ENCODE data around the gene GSK3B. TPM values are rescaled to one million over a fixed set of nuclear protein-coding genes. Genes with fewer than 3 reads are reported as not detected.
A peak's percentile ranks its signal among the peaks of the same experiment; 100 is the strongest.
"Not testable (repeated sequence)": the region's sequence is repeated elsewhere in the genome, so short reads cannot be mapped to it uniquely, and the experiment has no call there.

Gene GSK3B
- total RNA-seq, 3 donors from 2014 or later, result 28.3 to 29.2 (median 28.5) TPM

DNA sequence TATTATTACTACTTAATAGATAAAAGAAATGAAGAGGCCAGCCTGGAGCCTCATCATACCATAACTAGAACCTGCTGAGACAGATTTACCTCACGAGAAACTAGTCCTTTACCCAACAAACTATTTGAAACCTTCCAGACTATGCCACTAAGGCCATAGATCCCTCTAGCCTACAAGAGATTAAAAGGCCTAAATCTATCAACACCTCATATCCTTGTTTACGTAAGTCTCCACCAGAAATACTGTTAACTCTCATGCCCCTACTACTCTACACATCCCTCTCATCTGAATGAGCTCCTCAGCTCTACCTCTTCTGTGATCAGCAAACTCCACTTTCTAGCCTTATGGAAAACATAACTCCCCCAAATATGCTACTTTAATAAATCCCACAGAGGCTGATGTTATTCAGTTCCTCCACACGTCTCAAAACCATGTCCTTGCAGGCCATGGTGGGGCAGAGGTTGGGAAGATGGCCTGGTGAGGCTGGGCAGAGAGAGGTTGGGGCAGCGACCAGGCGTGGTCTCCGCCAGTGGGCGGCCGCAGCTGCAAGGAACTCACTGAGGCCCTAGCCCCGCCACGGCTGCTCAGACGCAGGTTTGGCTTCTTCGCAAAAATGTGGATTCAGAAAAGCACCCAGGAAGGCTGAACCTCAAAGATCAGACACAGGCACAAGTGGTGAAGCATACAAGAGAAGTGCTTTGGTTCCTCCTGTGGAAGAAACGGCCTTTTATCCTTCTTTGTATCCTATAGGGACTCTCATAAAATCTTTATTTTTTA, 65.8 kb downstream of the GSK3B start:
- H3K4me3 Mint-ChIP-seq, result no peak overlapping the region
- H3K4me1 Mint-ChIP-seq (ENCODE audit: low read depth), result peaks cover 60% of the 10 kb centered on the region
- ATAC-seq, result no peak
- DNase-seq, result no peak
- H3K9me3 Mint-ChIP-seq, result peaks cover under 1% of the 10 kb centered on the region
- H3K36me3 Mint-ChIP-seq (ENCODE audit: insufficient read depth), result peaks cover 2% of the 10 kb centered on the region
- no peaks in the 10 kb centered on the region for H3K27me3 Mint-ChIP-seq (ENCODE audit: low read depth)

DNA sequence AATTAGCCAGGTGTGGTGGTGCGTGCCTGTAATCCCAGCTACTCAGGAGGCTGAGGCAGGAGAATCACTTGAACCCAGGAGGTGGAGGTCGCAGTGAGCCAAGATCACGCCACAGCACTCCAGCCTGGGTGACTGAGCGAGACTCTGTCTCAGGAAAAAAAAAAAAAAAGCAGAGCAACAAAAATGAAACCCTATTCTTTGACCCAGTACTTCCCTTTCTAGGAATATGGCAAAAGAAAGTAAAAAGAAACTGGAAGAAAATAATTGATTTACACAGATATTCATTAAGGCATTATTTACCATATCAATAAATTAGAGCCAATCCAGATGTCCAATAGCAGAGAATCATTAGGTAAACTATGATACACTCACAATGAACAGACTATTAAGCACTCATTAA, 67.0 kb downstream of the GSK3B start:
- H3K27me3 Mint-ChIP-seq (ENCODE audit: low read depth), result no peaks in the 10 kb centered on the region
- peaks cover 2% of the 10 kb centered on the region for H3K36me3 Mint-ChIP-seq (ENCODE audit: insufficient read depth)
- no peak overlapping the region for H3K4me3 Mint-ChIP-seq
- no peaks in the 10 kb centered on the region for H3K9me3 Mint-ChIP-seq
- DNase-seq, result no peak
- ATAC-seq, result no peak
- H3K4me1 Mint-ChIP-seq (ENCODE audit: low read depth), result peaks cover 65% of the 10 kb centered on the region

DNA sequence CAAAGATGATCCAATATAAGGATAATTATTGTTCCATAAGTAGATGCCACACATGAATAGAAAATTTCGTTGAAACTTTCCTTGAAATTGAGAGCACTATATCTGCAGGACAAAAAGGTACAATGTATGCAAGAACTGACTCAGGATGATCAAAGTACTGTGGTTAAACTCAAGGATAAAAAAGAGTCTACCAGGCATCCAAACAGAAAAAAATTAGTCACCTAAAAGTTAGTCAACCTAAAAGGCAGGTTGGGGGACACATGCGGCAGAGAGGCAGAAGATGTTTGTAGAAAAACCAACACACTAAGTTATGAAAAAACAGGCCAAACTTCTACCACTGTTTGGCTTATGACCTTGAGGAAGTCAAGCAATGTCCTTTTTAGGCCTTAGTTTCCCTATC, 68.7 kb downstream of the GSK3B start:
- peaks cover 4% of the 10 kb centered on the region for H3K36me3 Mint-ChIP-seq (ENCODE audit: insufficient read depth)
- H3K4me3 Mint-ChIP-seq, result no peak overlapping the region
- peak; percentile 89 for ATAC-seq
- DNase-seq, result no peak
- H3K4me1 Mint-ChIP-seq (ENCODE audit: low read depth), result peaks cover 70% of the 10 kb centered on the region
- H3K27me3 Mint-ChIP-seq (ENCODE audit: low read depth), result no peaks in the 10 kb centered on the region
- H3K9me3 Mint-ChIP-seq, result no peaks in the 10 kb centered on the region

DNA sequence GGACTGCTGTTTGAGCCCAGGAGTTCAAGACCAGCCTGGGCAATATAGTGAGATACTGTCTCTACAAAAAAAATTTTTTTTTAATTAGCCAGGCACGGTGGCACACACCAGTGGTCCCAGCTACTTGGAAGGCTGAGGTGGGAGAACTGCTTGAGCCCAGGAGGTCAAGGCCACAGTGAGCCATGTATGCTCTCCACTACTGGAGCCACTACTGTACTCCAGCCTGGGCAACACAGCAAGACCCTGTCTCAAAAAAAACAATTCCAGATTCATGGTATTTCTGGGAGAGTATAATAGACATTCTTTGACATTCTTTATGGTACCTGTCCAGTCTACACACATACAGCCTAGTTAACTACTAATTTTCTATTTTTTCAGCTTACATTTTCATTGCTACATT, 70.1 kb downstream of the GSK3B start:
- Mint-ChIP-seq H3K4me3 (no peak overlapping the region), H3K36me3 (ENCODE audit: insufficient read depth) (peaks cover 11% of the 10 kb centered on the region), H3K9me3 (no peaks in the 10 kb centered on the region), H3K27me3 (ENCODE audit: low read depth) (no peaks in the 10 kb centered on the region), H3K4me1 (ENCODE audit: low read depth) (peaks cover 68% of the 10 kb centered on the region)
- ATAC-seq (no peak), DNase-seq (no peak)

DNA sequence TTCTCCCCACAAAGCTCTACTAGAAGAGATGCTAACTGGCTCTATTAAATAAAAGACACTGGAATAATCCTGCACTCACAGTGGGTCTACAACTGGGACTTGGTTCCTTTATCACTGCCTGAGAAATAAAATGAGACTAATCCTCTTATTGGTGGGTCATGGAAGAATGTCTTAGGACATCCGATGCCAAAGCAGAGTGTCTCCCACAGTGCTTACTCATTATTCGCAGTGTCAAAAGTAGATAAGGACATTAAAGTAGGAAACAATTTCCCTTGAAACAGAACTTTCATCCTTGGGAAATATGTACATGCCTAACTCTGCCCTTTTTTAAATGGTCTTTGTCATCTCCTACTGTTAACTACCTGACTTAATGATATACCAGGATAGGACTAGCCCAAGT, 71.5 kb downstream of the GSK3B start:
- H3K4me3 Mint-ChIP-seq, result no peak overlapping the region
- no peaks in the 10 kb centered on the region for H3K27me3 Mint-ChIP-seq (ENCODE audit: low read depth)
- DNase-seq (no peak), ATAC-seq (no peak)
- H3K4me1 Mint-ChIP-seq (ENCODE audit: low read depth), result peaks cover 67% of the 10 kb centered on the region
- H3K36me3 Mint-ChIP-seq (ENCODE audit: insufficient read depth), result peaks cover 9% of the 10 kb centered on the region
- H3K9me3 Mint-ChIP-seq, result no peaks in the 10 kb centered on the region

DNA sequence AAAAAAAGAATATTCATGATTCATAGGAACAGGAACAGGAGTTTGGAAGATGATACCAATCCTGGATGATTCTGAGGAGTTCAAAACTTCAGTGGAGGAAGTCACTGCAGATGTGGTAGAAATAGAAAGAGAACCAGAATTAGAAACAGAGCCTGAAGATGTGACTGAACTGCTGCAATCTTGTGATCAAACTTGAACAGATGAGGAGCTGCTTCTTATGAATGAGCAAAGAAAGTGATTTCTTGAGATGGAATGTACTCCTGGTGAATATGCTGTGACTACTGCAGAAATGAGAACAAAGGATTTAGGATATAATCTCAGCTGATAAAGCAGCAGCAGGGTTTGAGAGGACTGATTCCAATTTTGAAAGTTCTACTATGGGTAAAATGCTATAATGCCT, 72.7 kb downstream of the GSK3B start:
- no peaks in the 10 kb centered on the region for H3K27me3 Mint-ChIP-seq (ENCODE audit: low read depth)
- H3K4me1 Mint-ChIP-seq (ENCODE audit: low read depth), result peaks cover 72% of the 10 kb centered on the region
- H3K9me3 Mint-ChIP-seq, result no peaks in the 10 kb centered on the region

DNA sequence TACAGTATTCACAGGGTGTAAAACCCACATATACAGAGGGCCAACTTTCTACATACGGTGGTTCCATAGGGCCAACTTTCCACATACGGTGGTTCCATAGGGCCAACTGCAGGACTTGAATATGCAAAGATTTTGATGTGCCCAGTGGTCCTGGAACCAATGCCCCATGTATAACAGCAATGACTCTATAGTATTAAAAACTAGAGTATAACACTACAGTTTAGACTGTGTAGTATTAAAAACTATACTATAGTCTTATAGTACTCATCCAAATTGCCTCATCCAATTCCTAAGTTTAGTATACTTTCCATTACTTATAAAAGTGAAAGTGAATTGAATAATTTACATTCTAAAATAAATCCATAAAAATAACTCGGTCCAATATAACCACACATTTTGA, 75.9 kb downstream of the GSK3B start:
- Mint-ChIP-seq H3K36me3 (ENCODE audit: insufficient read depth) (peaks cover 12% of the 10 kb centered on the region), H3K4me1 (ENCODE audit: low read depth) (peaks cover 70% of the 10 kb centered on the region), H3K4me3 (no peak overlapping the region), H3K27me3 (ENCODE audit: low read depth) (no peaks in the 10 kb centered on the region), H3K9me3 (no peaks in the 10 kb centered on the region)
- DNase-seq (no peak), ATAC-seq (no peak)

More for the DNA sequence above, 72.7 kb downstream of the GSK3B start:
- H3K36me3 Mint-ChIP-seq (ENCODE audit: insufficient read depth), result peaks cover 9% of the 10 kb centered on the region
- no peak overlapping the region for H3K4me3 Mint-ChIP-seq
- DNase-seq (no peak), ATAC-seq (no peak)

DNA sequence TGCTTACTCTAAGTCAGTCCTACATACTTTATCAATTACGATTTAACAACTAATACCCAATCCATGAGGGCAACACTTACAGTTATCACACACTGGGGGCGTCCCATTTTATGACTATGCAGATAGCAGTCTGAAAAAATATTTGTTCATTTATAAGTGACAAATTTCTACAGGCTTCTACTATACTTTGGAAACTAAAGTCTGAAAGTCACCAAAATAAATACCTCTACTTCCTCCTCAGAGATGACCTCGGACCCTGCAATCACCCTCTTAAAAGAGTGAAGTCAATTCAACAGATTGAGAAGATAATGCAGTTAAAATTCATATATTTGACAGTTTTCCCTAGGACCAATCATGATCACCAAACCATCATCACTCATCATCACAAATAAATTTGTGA, 76.6 kb downstream of the GSK3B start:
- peaks cover 12% of the 10 kb centered on the region for H3K36me3 Mint-ChIP-seq (ENCODE audit: insufficient read depth)
- no peaks in the 10 kb centered on the region for H3K27me3 Mint-ChIP-seq (ENCODE audit: low read depth)
- no peak overlapping the region for H3K4me3 Mint-ChIP-seq
- H3K9me3 Mint-ChIP-seq, result no peaks in the 10 kb centered on the region
- DNase-seq (no peak), ATAC-seq (no peak)
- H3K4me1 Mint-ChIP-seq (ENCODE audit: low read depth), result peaks cover 69% of the 10 kb centered on the region

DNA sequence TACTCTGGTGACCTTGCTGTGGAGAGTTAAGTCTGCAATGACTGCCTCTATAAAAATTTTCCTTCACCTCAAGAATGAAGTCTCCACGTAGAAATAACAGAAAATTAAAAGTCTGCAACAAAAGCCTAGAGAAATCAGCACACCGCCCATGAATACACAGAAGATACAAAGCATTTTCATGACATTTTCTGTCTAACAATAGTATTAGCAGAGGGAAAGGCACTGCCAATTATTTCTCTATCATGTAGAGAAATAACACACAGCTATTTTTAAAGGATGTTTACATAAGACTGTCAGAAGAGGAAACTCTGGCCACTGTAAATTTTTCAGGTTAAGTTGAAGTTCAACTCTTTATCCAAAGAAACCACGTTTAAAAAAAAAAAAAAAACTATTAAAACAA, 80.8 kb downstream of the GSK3B start:
- ATAC-seq (no peak), DNase-seq (no peak)
- H3K36me3 Mint-ChIP-seq (ENCODE audit: insufficient read depth), result peaks cover 6% of the 10 kb centered on the region
- no peaks in the 10 kb centered on the region for H3K27me3 Mint-ChIP-seq (ENCODE audit: low read depth)
- H3K4me1 Mint-ChIP-seq (ENCODE audit: low read depth), result peaks cover 69% of the 10 kb centered on the region
- no peak overlapping the region for H3K4me3 Mint-ChIP-seq
- no peaks in the 10 kb centered on the region for H3K9me3 Mint-ChIP-seq

DNA sequence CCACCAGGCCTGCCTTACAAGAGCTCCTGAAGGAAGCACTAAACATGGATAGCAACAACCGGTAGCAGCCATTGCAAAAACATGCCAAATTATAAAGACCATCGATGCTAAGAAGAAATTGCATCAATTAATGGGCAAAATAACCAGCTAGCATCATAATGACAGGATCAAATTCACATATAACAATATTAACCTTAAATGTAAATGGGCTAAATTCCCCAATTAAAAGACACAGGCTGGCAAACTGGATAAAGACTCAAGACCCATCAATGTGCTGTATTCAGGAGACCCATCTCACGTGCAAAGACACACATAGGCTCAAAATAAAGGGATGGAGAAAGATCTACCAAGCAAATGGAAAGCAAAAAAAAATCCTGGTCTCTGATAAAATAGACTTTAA, 88.5 kb downstream of the GSK3B start:
- Mint-ChIP-seq H3K4me1 (ENCODE audit: low read depth) (peaks cover 64% of the 10 kb centered on the region), H3K9me3 (peaks cover 15% of the 10 kb centered on the region), H3K36me3 (ENCODE audit: insufficient read depth) (peaks cover 19% of the 10 kb centered on the region)
- DNase-seq; H3K27me3 Mint-ChIP-seq (ENCODE audit: low read depth); H3K4me3 Mint-ChIP-seq; ATAC-seq: not testable (repeated sequence)

DNA sequence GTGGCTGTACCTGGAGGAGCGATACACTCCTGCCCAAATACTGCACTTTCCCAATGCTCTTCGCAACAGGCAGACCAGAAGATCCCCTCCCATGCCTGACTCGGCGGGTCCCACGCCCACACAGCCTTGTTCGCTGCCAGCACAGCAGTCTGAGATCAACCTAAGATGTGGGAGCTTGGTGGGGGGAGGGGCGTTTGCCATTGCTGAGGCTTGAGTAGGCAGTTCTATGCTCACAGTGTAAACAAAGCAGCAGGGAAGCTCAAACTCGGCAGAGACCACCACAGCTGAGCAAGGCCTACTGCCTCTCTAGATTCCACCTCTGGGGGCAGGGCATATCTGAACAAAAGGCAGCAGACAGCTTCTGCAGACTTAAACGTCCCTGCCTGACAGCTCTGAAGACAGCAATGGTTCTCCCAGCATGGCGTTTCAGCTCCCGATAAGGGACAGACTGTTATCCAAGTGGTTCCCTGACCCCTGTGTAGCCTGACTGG, 90.2 kb downstream of the GSK3B start:
- H3K4me1 Mint-ChIP-seq (ENCODE audit: low read depth), result peaks cover 58% of the 10 kb centered on the region
- not testable (repeated sequence) for H3K4me3 Mint-ChIP-seq; H3K27me3 Mint-ChIP-seq (ENCODE audit: low read depth); ATAC-seq
- H3K36me3 Mint-ChIP-seq (ENCODE audit: insufficient read depth), result peaks cover 31% of the 10 kb centered on the region
- peaks cover 15% of the 10 kb centered on the region for H3K9me3 Mint-ChIP-seq
- DNase-seq, result peak; percentile 14

DNA sequence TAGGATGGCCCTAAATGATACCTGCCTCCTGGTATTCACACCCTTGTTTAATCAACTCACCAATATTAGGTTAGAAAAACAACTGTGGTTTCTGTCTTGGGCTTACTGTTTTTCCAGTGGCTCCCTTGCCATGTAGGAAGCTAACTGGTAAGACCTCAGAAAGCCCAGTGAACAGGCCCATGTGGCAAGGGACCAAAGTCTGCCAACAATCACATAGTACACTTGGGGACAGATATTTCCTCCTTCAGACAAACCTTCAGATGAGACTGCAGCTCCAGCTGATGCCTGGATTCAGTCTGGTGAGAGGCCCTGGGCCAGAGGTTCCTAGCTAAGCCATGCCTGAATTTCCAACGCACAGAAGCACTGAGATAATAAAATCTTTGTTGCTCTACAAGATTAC, 96.1 kb downstream of the GSK3B start:
- ATAC-seq (no peak), DNase-seq (no peak)
- H3K27me3 Mint-ChIP-seq (ENCODE audit: low read depth), result no peaks in the 10 kb centered on the region
- H3K9me3 Mint-ChIP-seq, result peaks cover 6% of the 10 kb centered on the region
- H3K4me3 Mint-ChIP-seq, result no peak overlapping the region
- peaks cover 42% of the 10 kb centered on the region for H3K36me3 Mint-ChIP-seq (ENCODE audit: insufficient read depth)
- peaks cover 25% of the 10 kb centered on the region for H3K4me1 Mint-ChIP-seq (ENCODE audit: low read depth)

DNA sequence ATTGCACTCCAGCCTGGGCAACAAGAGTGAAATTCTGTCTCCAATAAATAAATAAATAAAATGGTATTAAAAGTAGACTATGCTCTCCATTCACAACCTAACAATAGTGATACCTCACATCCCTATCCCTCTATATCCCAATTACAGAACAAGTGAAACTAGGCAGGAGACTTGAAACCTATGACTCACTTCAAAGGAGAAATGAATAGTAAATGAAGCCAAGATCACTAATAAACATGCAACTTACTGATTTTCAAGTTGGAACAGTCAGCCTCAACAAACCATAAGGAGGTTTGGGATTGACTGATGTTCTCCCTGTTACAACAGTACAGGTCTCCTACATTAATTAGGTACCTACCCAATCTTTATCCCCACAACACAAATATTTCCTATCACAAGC, 103.4 kb downstream of the GSK3B start:
- ATAC-seq, result no peak
- Mint-ChIP-seq H3K4me3 (no peak overlapping the region), H3K4me1 (ENCODE audit: low read depth) (peaks cover 30% of the 10 kb centered on the region), H3K27me3 (ENCODE audit: low read depth) (no peaks in the 10 kb centered on the region), H3K36me3 (ENCODE audit: insufficient read depth) (peaks cover 19% of the 10 kb centered on the region), H3K9me3 (peaks cover 16% of the 10 kb centered on the region)
- no peak for DNase-seq

DNA sequence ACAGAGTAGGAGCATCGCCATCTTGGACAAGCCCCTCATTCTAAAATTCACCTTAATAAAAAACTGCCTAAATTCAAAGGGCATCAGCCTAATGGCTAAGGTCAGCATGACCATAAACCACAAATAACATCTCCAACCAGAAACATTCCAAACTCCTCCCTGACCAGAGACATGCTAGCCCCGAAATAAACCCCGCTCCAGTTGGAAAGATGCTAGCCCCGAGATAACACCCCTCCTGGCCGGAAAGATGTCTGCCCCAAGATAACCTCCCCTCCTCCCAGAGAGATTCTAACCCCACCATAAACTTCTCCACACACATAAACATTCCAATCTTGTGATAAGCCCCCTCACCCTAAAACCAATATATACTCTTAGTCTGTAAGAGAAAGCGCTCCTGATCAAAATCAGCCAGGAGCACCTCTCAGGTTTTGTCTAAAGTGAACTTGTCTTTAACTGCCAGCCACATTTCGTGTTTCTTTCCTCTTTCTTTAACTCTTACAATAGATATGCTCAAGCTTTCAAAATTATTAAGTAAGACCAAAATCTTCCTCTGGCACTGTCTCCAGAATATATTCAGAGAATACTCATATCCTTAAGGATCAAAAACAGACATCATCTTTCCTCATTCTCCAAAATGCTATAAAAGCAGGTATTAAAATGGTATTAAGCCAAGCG, 104.1 kb downstream of the GSK3B start:
- Mint-ChIP-seq H3K36me3 (ENCODE audit: insufficient read depth) (peaks cover 25% of the 10 kb centered on the region), H3K9me3 (peaks cover 20% of the 10 kb centered on the region), H3K4me1 (ENCODE audit: low read depth) (peaks cover 30% of the 10 kb centered on the region), H3K4me3 (no peak overlapping the region), H3K27me3 (ENCODE audit: low read depth) (no peaks in the 10 kb centered on the region)
- ATAC-seq (no peak), DNase-seq (no peak)

DNA sequence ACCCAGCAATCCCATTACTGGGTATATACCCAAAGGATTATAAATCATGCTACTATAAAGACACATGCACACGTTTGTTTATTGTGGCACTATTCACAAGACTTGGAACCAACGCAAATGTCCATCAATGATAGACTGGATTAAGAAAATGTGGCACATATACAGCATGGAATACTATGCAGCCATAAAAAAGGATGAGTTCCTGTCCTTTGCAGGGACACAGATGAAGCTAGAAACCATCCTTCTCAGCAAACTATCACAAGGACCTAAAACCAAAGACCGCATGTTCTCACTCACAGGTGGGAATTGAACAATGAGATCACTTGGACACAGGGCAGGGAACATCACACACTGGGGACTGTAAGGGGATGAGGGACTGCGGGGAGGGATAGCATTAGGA, 107.4 kb downstream of the GSK3B start:
- H3K36me3 Mint-ChIP-seq (ENCODE audit: insufficient read depth), result peaks cover 47% of the 10 kb centered on the region
- not testable (repeated sequence) for H3K27me3 Mint-ChIP-seq (ENCODE audit: low read depth); ATAC-seq; DNase-seq; H3K4me3 Mint-ChIP-seq
- peaks cover 15% of the 10 kb centered on the region for H3K4me1 Mint-ChIP-seq (ENCODE audit: low read depth)
- peaks cover 32% of the 10 kb centered on the region for H3K9me3 Mint-ChIP-seq
